GM23338 (cell line): ENCODE results near the gene ODF4.

ENCODE experiments used
- JUNB ChIP-seq: IDR thresholded peaks from one replicate; pipeline ENCODE4 v1.6.1; 2016; ENCODE audit warnings: antibody characterized with exemption; ENCODE audit not compliant: unreplicated experiment
- POLR2AphosphoS5 ChIP-seq: IDR thresholded peaks from 2 replicates; pipeline ENCODE4 v1.6.1; 2016; ENCODE audit warnings: antibody characterized with exemption, low read depth
- ZNF331 ChIP-seq: fragments of 250-450 bp; sonication (Bioruptor Pico); IDR thresholded peaks from 2 replicates; pipeline ENCODE4 v1.5.0; 2020; ENCODE audit warnings: low read depth, mild to moderate bottlenecking, moderate library complexity
- TF ChIP-seq, protein P1 (sequence below), 2 experiments: fragments of 200-600 bp in 1 of 2; sonication (generic) in 1 of 2; conservative IDR thresholded peaks; 2 replicates each; pipeline versions ENCODE4 v1.5.1 to v1.6.1; 2016 to 2017; ENCODE audit warnings: antibody characterized with exemption in 2 of 2, low read depth in 2 of 2, mild to moderate bottlenecking in 2 of 2, moderate library complexity in 1 of 2

DNA sequence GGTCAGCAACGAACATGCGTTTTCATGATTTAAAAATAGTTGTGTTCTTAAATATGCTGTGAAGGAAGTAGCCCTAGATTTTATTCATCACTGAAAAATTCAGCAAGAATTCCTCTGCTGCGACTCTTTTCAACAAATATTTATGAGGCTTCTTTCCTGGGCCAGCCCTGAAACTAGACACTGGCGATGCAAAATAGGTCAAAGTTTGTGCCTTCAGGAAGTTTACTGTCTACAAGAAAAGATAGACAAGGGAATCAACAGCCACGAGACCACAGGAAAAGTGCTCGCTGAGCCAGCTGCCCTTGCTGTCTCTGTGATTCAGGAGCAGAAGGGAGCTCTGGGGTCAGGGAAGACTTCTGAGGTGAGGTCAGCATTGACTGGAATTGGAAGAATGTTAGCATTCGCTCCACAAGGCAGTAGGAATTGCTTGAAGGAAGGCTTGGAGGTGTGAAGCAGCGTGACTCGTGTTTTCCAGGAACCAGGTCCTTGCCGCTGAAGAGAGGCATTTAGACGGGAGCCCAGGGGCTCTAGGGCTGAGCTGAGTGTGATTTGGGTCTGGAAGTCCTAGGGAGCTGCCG is 45.2 kb downstream of the ODF4 start:
- TF ChIP-seq, protein P1, sequence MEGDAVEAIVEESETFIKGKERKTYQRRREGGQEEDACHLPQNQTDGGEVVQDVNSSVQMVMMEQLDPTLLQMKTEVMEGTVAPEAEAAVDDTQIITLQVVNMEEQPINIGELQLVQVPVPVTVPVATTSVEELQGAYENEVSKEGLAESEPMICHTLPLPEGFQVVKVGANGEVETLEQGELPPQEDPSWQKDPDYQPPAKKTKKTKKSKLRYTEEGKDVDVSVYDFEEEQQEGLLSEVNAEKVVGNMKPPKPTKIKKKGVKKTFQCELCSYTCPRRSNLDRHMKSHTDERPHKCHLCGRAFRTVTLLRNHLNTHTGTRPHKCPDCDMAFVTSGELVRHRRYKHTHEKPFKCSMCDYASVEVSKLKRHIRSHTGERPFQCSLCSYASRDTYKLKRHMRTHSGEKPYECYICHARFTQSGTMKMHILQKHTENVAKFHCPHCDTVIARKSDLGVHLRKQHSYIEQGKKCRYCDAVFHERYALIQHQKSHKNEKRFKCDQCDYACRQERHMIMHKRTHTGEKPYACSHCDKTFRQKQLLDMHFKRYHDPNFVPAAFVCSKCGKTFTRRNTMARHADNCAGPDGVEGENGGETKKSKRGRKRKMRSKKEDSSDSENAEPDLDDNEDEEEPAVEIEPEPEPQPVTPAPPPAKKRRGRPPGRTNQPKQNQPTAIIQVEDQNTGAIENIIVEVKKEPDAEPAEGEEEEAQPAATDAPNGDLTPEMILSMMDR (conservative IDR thresholded peaks at IDR 0.05; ENCODE audit: low read depth in 2 of 2): no peak
- TF ChIP-seq ZNF331 (CRISPR knock-in tag) (no peak), POLR2AphosphoS5 (no peak), JUNB (no peak)
